Esophagus squamous epithelium (tissue), 5 donors: Measurements from ENCODE around the gene EPG5. TPM values are rescaled to one million over a fixed set of nuclear protein-coding genes. Genes with fewer than 3 reads are reported as not detected.

Experiments
- DNase-seq: peaks from one replicate; lab custom pipeline; 2025; lab: John Stamatoyannopoulos, UW
- H3K27ac ChIP-seq, 4 donors: fragments of 200-600 bp; sonication (generic); one replicate each; pipeline ENCODE4 v1.5.1; 2016 to 2019; ENCODE audit warnings: mild to moderate bottlenecking in 1 of 4
- H3K27me3 ChIP-seq, 4 donors: fragments of 200-600 bp; sonication (generic); 1 replicate in 3 of 4; 2 replicates in 1 of 4; pipeline versions ENCODE4 v1.5.1 to v1.6.0; 2017 to 2021; ENCODE audit warnings: antibody characterized with exemption in 1 of 4
- H3K36me3 ChIP-seq, 3 donors: fragments of 200-600 bp; sonication (generic); one replicate each; pipeline ENCODE4 v1.5.1; 2016 to 2019
- H3K4me1 ChIP-seq, 3 donors: fragments of 200-600 bp; sonication (generic); one replicate each; pipeline ENCODE4 v1.5.1; 2017 to 2019
- H3K4me3 ChIP-seq, 4 donors: fragments of 200-600 bp; sonication (generic); 1 replicate in 3 of 4; 2 replicates in 1 of 4; pipeline ENCODE4 v1.5.1; 2016 to 2019; ENCODE audit warnings: mild to moderate bottlenecking in 2 of 4, moderate library complexity in 1 of 4
- H3K9me3 ChIP-seq, 3 donors: fragments of 200-600 bp; sonication (generic); one replicate each; pipeline ENCODE4 v1.5.1; 2016 to 2019
- CTCF ChIP-seq, 6 experiments: fragments of 450-650 bp in 4 of 6; fragments of 200-600 bp in 2 of 6; sonication (generic) in 2 of 6; IDR thresholded peaks; one replicate each; pipeline ENCODE4 v1.5.1; 2016 to 2019; ENCODE audit warnings: antibody characterized with exemption in 6 of 6, mild to moderate bottlenecking in 4 of 6, moderate library complexity in 4 of 6
- POLR2A ChIP-seq, 4 donors: fragments of 450-650 bp; IDR thresholded peaks; one replicate each; pipeline ENCODE4 v1.6.1; 2017; ENCODE audit warnings: antibody characterized with exemption in 4 of 4, mild to moderate bottlenecking in 4 of 4, moderate library complexity in 3 of 4
- WGBS, 2 donors: methylation state at CpG; one replicate each; pipeline ENCODE4 v1.1.5; 2018; 5-methylcytosine and 5-hydroxymethylcytosine counted together
- intact Hi-C: fragments of 100-400 bp; cut with DNase I; formaldehyde crosslinking; loops from one replicate; pipeline ENCODE4 v1.15.0; 2022
- small RNA-seq, 4 donors: library from RNA; depleted of rRNA; stranded (forward); fragments of <200 nt; gene quantifications; one replicate each; pipeline ENCODE3, GENCODE V24; 2016
- total RNA-seq, 4 donors: library from RNA; depleted of rRNA; stranded (reverse); fragments of >200 nt; gene quantifications; one replicate each; pipeline ENCODE4 v1.1.0, GENCODE V29; 2016
- donor health status: DM: yes; HTN: yes; CAD: no.

The EPG5 gene
- total RNA-seq, 4 donors from 2014 or later: 7.8 to 28.8 (median 22.6) TPM

- Histone ChIP-seq H3K9me3 (peaks cover 0 to 27% (median 9%) of the 10 kb centered on the region in 3 donors), H3K27ac (no peak overlapping the region), H3K4me1 (peaks cover 0 to 5% (median 0%) of the 10 kb centered on the region in 3 donors), H3K36me3 (no peaks in the 10 kb centered on the region), H3K4me3 (no peak overlapping the region), H3K27me3 (peaks cover 0 to 95% (median 0%) of the 10 kb centered on the region in 4 donors)
- intact Hi-C loops: no loop called here
- 0 to 18% methylated on average over 2 of the region's 2 CpGs for WGBS, 2 donors
- no peak for DNase-seq
- TF ChIP-seq CTCF (IDR thresholded peaks at IDR 0.05): no peak
- TF ChIP-seq POLR2A (IDR thresholded peaks at IDR 0.05): no peak
These were observed 164.2 kb downstream of the EPG5 start for GRCh38 chr18:45802814-45803492.

GRCh38 chr18:45801416-45802004, 165.6 kb downstream of the EPG5 start:
- TF ChIP-seq CTCF (IDR thresholded peaks at IDR 0.05) (no peak), POLR2A (IDR thresholded peaks at IDR 0.05) (no peak)
- 100% methylated on average over 1 of the region's 1 CpG for WGBS, 2 donors
- H3K4me3 ChIP-seq: no peak overlapping the region
- intact Hi-C loops: no loop called here
- peaks cover 0 to 5% (median 0%) of the 10 kb centered on the region in 3 donors for H3K4me1 ChIP-seq
- H3K27me3 ChIP-seq: peaks cover 0 to 81% (median 0%) of the 10 kb centered on the region in 4 donors
- peaks cover 0 to 27% (median 9%) of the 10 kb centered on the region in 3 donors for H3K9me3 ChIP-seq
- H3K27ac ChIP-seq: no peak overlapping the region
- DNase-seq: no peak
- H3K36me3 ChIP-seq: no peaks in the 10 kb centered on the region

Small RNA genes lying within 50 kb of the gene (small RNA-seq; reads per million reads assigned to genes)
- 0 reads per million in 4 donors for gene RN7SKP26

Other genes starting within 250 kb of the EPG5 start
- 1 to 10 TPM in 1 of 4 donors, under 1 TPM in 2, not detected in 1; 0.53 to 1.1 (median 0.53) TPM for gene SLC14A1, start 243.1 kb downstream of the EPG5 start, total RNA-seq
- not detected for gene SIGLEC15, start 141.7 kb downstream of the EPG5 start, total RNA-seq
- gene PSTPIP2, start 104.9 kb upstream of the EPG5 start, total RNA-seq: 10 to 100 TPM in 2 of 4 donors, 1 to 10 TPM in 2; 5.6 to 18.7 (median 11.1) TPM
- gene ATP5F1A, start 131.0 kb upstream of the EPG5 start, total RNA-seq: 100 to 1,000 TPM; 404 to 773 (median 503) TPM
- 10 to 100 TPM; 21.1 to 57.3 (median 26.7) TPM for gene HAUS1, start 137.1 kb upstream of the EPG5 start, total RNA-seq